Right lobe of liver (tissue), 4 donors: ENCODE data around the gene STARD4.

Source experiments
- POLR2A ChIP-seq: fragments of 450-650 bp; IDR thresholded peaks from one replicate; pipeline ENCODE4 v1.6.1; 2017; ENCODE audit warnings: antibody characterized with exemption, mild to moderate bottlenecking
- TF ChIP-seq, protein P1 (sequence below), 4 donors: fragments of 200-600 bp in 3 of 4; fragments of 450-650 bp in 1 of 4; IDR thresholded peaks; one replicate each; pipeline versions ENCODE4 v1.5.1 to v1.8.0; 2016 to 2022; ENCODE audit warnings: antibody characterized with exemption in 4 of 4, mild to moderate bottlenecking in 2 of 4
- donor health status: DM: no; HTN: no; CAD: no.
- donor health status: DM: no; HTN: no; CAD: no.
- donor health status: DM: no; HTN: yes; CAD: no.

GRCh38 chr5:111517853-111518501 lies 5.6 kb upstream of the STARD4 start:
- TF ChIP-seq, protein P1, sequence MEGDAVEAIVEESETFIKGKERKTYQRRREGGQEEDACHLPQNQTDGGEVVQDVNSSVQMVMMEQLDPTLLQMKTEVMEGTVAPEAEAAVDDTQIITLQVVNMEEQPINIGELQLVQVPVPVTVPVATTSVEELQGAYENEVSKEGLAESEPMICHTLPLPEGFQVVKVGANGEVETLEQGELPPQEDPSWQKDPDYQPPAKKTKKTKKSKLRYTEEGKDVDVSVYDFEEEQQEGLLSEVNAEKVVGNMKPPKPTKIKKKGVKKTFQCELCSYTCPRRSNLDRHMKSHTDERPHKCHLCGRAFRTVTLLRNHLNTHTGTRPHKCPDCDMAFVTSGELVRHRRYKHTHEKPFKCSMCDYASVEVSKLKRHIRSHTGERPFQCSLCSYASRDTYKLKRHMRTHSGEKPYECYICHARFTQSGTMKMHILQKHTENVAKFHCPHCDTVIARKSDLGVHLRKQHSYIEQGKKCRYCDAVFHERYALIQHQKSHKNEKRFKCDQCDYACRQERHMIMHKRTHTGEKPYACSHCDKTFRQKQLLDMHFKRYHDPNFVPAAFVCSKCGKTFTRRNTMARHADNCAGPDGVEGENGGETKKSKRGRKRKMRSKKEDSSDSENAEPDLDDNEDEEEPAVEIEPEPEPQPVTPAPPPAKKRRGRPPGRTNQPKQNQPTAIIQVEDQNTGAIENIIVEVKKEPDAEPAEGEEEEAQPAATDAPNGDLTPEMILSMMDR (IDR thresholded peaks at IDR 0.05), result no peak
- no peak for TF ChIP-seq POLR2A
